Measurements from ENCODE around the gene NPIPA1. TPM values are rescaled to one million over a fixed set of nuclear protein-coding genes. Genes with fewer than 3 reads are reported as not detected.
"Not testable (repeated sequence)": the region's sequence is repeated elsewhere in the genome, so short reads cannot be mapped to it uniquely, and the experiment has no call there.

Gene NPIPA1
- total and polyA plus RNA-seq, 2 of the 13 experiments (the other 11 are each of a cell fraction or from before 2014, with no cell fraction given): 75.9 to 183 TPM

DNA sequence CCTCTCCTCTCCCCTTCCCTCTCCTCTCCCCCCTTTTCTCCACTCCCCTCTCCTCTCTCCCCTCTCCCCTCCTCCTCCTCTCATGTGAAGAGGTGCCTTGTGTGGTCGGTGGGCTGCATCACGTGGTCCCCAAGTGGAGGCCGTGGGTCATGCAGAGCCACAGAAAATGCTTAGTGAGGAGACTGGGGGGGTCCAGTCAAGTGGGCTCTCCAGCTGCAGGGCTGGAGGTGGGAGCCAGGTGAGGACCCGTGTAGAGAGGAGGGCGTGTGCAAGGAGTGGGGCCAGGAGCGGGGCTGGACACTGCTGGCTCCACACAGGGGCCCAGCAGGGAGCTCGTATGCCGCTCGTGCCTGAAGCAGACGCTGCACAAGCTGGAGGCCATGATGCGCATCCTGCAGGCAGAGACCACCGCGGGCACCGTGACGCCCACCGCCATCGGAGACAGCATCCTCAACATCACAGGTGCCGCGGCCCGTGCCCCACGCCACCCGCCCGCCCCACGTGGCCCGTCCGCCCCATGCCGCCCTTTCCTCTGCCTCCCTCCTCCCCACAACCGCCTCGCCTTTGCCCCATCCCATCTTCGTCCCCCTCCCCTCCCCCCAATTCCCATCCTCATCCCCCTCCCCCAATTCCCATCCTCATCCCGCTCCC lies 9.1 kb upstream of the NPIPA1 start:
- ATAC-seq (peak; percentile 96), DNase-seq (ENCODE audit: low spot score) (peak; percentile 25)
- FAIRE-seq; BruUV-seq (replicated peaks); H3K27me3 ChIP-seq (ENCODE audit: control insufficient read depth in 1 of 2, insufficient read depth in 2 of 2, low read length in 2 of 2); H3K4me2 ChIP-seq (ENCODE audit: low read depth, low read length); H3K36me3 ChIP-seq (replicated peaks in 1 of 2; ENCODE audit: control insufficient read depth in 1 of 2, insufficient read depth in 2 of 2, low read length in 2 of 2); H3K9me3 ChIP-seq (ENCODE audit: low read length); H3K4me3 ChIP-seq (replicated peaks in 1 of 3; ENCODE audit: insufficient read depth in 1 of 3, low read depth in 2 of 3, low read length in 3 of 3); H3K4me1 ChIP-seq (ENCODE audit: insufficient read depth, low read length); H3K27ac ChIP-seq (ENCODE audit: extremely low read length, insufficient read depth, low read length); POLR2A ChIA-PET; H4K20me1 ChIP-seq (ENCODE audit: insufficient read depth, low read length); H2AFZ ChIP-seq (ENCODE audit: low read length); H3K9ac ChIP-seq (ENCODE audit: insufficient read depth, low read depth, low read length); intact Hi-C loops (cut with micrococcal nuclease; ENCODE audit: unreplicated experiment); in situ Hi-C loops (cut with HindIII; ENCODE audit: extremely low pct_ligation_motif_present, low pct_unique_long_range_greater_than_20kb); CTCF ChIA-PET (ENCODE audit: low intra/inter-chr PET ratio, low total read pairs); H3K79me2 ChIP-seq (ENCODE audit: insufficient read depth, low read length): not testable (repeated sequence)
- WGBS (ENCODE audit: low lambda C conversion rate): 90% methylated on average over 10 of the region's 31 CpGs
- peak; percentile 93 for TF ChIP-seq PCBP1 (IDR thresholded peaks at IDR 0.05; ENCODE audit: borderline replicate concordance, low read depth, low read length)
- TF ChIP-seq PCBP2 (optimal IDR thresholded peaks at IDR 0.05; ENCODE audit: low read depth, low read length, poor library complexity, severe bottlenecking): peak; percentile 99
- 0 out of 2 replicates have a peak, but pooled peaks have one; percentile 28 for TF ChIP-seq ZSCAN25 (CRISPR knock-in tag; IDR thresholded peaks at IDR 0.05)
- TF ChIP-seq HNRNPK (IDR thresholded peaks at IDR 0.05; ENCODE audit: low read depth, low read length, poor library complexity, severe bottlenecking): peak; percentile 95

DNA sequence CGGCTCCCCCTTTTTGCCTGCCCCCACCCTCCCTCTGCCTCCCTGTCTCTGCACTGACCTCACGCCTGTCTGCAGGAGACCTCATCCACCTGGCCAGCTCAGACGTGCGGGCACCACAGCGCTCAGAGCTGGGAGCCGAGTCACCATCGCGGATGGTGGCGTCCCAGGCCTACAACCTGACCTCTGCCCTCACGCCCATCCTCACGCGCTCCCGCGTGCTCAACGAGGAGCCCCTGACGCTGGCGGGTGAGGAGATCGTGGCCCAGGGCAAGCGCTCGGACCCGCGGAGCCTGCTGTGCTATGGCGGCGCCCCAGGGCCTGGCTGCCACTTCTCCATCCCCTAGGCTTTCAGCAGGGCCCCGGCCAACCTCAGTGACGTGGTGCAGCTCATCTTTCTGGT lies 8.1 kb upstream of the NPIPA1 start:
- not testable (repeated sequence) for ATAC-seq

DNA sequence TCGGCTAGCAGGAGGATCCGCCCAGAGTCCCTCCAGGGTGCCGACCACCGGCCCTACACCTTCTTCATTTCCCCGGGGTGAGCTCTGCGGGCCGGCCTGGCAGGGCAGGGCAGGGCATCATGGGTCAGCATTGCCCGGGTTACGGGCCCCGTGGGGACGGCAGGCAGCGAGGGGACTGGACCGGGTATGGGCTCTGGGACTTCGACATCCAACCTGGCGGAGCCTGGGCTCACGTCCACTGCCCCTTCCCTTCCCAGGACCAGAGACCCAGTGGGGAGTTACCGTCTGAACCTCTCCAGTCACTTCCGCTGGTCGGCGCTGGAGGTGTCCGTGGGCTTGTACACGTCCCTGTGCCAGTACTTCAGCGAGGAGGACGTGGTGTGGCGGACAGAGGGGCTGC lies 7.0 kb upstream of the NPIPA1 start:
- FAIRE-seq; H3K4me3 ChIP-seq (replicated peaks in 1 of 3; ENCODE audit: insufficient read depth in 1 of 3, low read depth in 2 of 3, low read length in 3 of 3); H3K4me2 ChIP-seq (ENCODE audit: low read depth, low read length); H3K79me2 ChIP-seq (ENCODE audit: insufficient read depth, low read length); DNase-seq (ENCODE audit: low spot score); ATAC-seq; H4K20me1 ChIP-seq (ENCODE audit: insufficient read depth, low read length); H3K9me3 ChIP-seq (ENCODE audit: low read length); H3K27me3 ChIP-seq (ENCODE audit: control insufficient read depth in 1 of 2, insufficient read depth in 2 of 2, low read length in 2 of 2); in situ Hi-C loops (cut with HindIII; ENCODE audit: extremely low pct_ligation_motif_present, low pct_unique_long_range_greater_than_20kb); intact Hi-C loops (cut with micrococcal nuclease; ENCODE audit: unreplicated experiment); POLR2A ChIA-PET; H3K9ac ChIP-seq (ENCODE audit: insufficient read depth, low read depth, low read length); H3K36me3 ChIP-seq (replicated peaks in 1 of 2; ENCODE audit: control insufficient read depth in 1 of 2, insufficient read depth in 2 of 2, low read length in 2 of 2); H3K27ac ChIP-seq (ENCODE audit: extremely low read length, insufficient read depth, low read length); H3K4me1 ChIP-seq (ENCODE audit: insufficient read depth, low read length); BruUV-seq (replicated peaks); CTCF ChIA-PET (ENCODE audit: low intra/inter-chr PET ratio, low total read pairs); H2AFZ ChIP-seq (ENCODE audit: low read length): not testable (repeated sequence)
- 96% methylated on average over 11 of the region's 25 CpGs for WGBS (ENCODE audit: low lambda C conversion rate)

More for the DNA sequence above, 8.1 kb upstream of the NPIPA1 start:
- 98% methylated on average over 23 of the region's 26 CpGs for WGBS (ENCODE audit: low lambda C conversion rate)
- H3K36me3 ChIP-seq (replicated peaks in 1 of 2; ENCODE audit: control insufficient read depth in 1 of 2, insufficient read depth in 2 of 2, low read length in 2 of 2); FAIRE-seq; intact Hi-C loops (cut with micrococcal nuclease; ENCODE audit: unreplicated experiment); H4K20me1 ChIP-seq (ENCODE audit: insufficient read depth, low read length); H3K4me1 ChIP-seq (ENCODE audit: insufficient read depth, low read length); H3K4me3 ChIP-seq (replicated peaks in 1 of 3; ENCODE audit: insufficient read depth in 1 of 3, low read depth in 2 of 3, low read length in 3 of 3); H3K9ac ChIP-seq (ENCODE audit: insufficient read depth, low read depth, low read length); DNase-seq (ENCODE audit: low spot score); POLR2A ChIA-PET; BruUV-seq (replicated peaks); H3K27ac ChIP-seq (ENCODE audit: extremely low read length, insufficient read depth, low read length); H3K79me2 ChIP-seq (ENCODE audit: insufficient read depth, low read length); in situ Hi-C loops (cut with HindIII; ENCODE audit: extremely low pct_ligation_motif_present, low pct_unique_long_range_greater_than_20kb); H2AFZ ChIP-seq (ENCODE audit: low read length); H3K27me3 ChIP-seq (ENCODE audit: control insufficient read depth in 1 of 2, insufficient read depth in 2 of 2, low read length in 2 of 2); H3K4me2 ChIP-seq (ENCODE audit: low read depth, low read length); H3K9me3 ChIP-seq (ENCODE audit: low read length); CTCF ChIA-PET (ENCODE audit: low intra/inter-chr PET ratio, low total read pairs): not testable (repeated sequence)

DNA sequence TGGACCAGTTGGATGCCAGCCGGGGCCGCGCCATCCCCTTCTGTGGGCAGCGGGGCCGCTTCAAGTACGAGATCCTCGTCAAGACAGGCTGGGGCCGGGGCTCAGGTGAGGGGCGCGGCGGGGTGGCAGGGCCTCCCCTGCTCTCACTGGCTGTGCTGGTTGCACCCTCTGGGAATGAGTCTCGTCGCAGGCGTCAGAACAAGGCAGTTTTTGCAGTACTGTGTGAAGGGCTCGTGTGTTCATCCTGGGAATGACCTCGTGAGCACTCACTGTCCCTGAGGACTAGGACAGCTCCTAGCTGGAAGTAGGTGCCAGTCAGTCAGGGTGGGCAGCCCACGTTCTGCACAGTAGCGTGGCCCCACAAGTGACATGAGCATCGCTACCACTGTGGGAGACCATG lies 6.3 kb upstream of the NPIPA1 start:
- H3K4me3 ChIP-seq (replicated peaks in 1 of 3; ENCODE audit: insufficient read depth in 1 of 3, low read depth in 2 of 3, low read length in 3 of 3); in situ Hi-C loops (cut with HindIII; ENCODE audit: extremely low pct_ligation_motif_present, low pct_unique_long_range_greater_than_20kb); H3K4me1 ChIP-seq (ENCODE audit: insufficient read depth, low read length); ATAC-seq; H3K27ac ChIP-seq (ENCODE audit: extremely low read length, insufficient read depth, low read length); H4K20me1 ChIP-seq (ENCODE audit: insufficient read depth, low read length); BruUV-seq (replicated peaks); FAIRE-seq; H3K4me2 ChIP-seq (ENCODE audit: low read depth, low read length); DNase-seq (ENCODE audit: low spot score); H3K9me3 ChIP-seq (ENCODE audit: low read length); intact Hi-C loops (cut with micrococcal nuclease; ENCODE audit: unreplicated experiment); POLR2A ChIA-PET; H3K9ac ChIP-seq (ENCODE audit: insufficient read depth, low read depth, low read length); H3K79me2 ChIP-seq (ENCODE audit: insufficient read depth, low read length); H2AFZ ChIP-seq (ENCODE audit: low read length); CTCF ChIA-PET (ENCODE audit: low intra/inter-chr PET ratio, low total read pairs); H3K36me3 ChIP-seq (replicated peaks in 1 of 2; ENCODE audit: control insufficient read depth in 1 of 2, insufficient read depth in 2 of 2, low read length in 2 of 2); H3K27me3 ChIP-seq (ENCODE audit: control insufficient read depth in 1 of 2, insufficient read depth in 2 of 2, low read length in 2 of 2): not testable (repeated sequence)
- 95% methylated on average over 9 of the region's 19 CpGs for WGBS (ENCODE audit: low lambda C conversion rate)
